GOT3 (cell line): ENCODE measurements around the gene SPINK4.

Experiments
- DNase-seq: peaks from one replicate; lab custom pipeline; 2025; ENCODE audit warnings: mixed read lengths; lab: John Stamatoyannopoulos, UW

Gene SPINK4

GRCh38 chr9:33239921-33240320, at the start of gene SPINK4:
TSS of gene SPINK4 (plus strand) at chr9:33240167. CDS start at chr9:33240209, 42 bp downstream.
- DNase-seq, result no peak

GRCh38 chr9:33192493-33193255, 47.3 kb upstream of the SPINK4 start:
- no peak for DNase-seq

GRCh38 chr9:33193818-33194217, 46.1 kb upstream of the SPINK4 start:
- no peak for DNase-seq

GRCh38 chr9:33196736-33197135, 43.2 kb upstream of the SPINK4 start:
- DNase-seq, result no peak

GRCh38 chr9:33197279-33198152, 42.5 kb upstream of the SPINK4 start:
- no peak for DNase-seq

GRCh38 chr9:33198165-33198564, 41.8 kb upstream of the SPINK4 start:
- DNase-seq, result no peak

- no peak for DNase-seq
Measured at GRCh38 chr9:33202018-33202417, 37.9 kb upstream of the SPINK4 start.

- DNase-seq, result no peak
Measured at GRCh38 chr9:33202552-33203201, 37.3 kb upstream of the SPINK4 start.

- no peak for DNase-seq
Measured at GRCh38 chr9:33209394-33209793, 30.6 kb upstream of the SPINK4 start.

- DNase-seq, result no peak
Measured at GRCh38 chr9:33210006-33210715, 29.8 kb upstream of the SPINK4 start.

GRCh38 chr9:33211695-33212393, 28.1 kb upstream of the SPINK4 start:
- no peak for DNase-seq

GRCh38 chr9:33220681-33221567, 19.0 kb upstream of the SPINK4 start:
- DNase-seq, result no peak

- DNase-seq, result no peak
Measured at GRCh38 chr9:33221568-33221884, 18.4 kb upstream of the SPINK4 start.

- no peak for DNase-seq
Measured at GRCh38 chr9:33222031-33222430, 17.9 kb upstream of the SPINK4 start.

- DNase-seq, result no peak
Measured at GRCh38 chr9:33223696-33224095, 16.3 kb upstream of the SPINK4 start.

- DNase-seq, result no peak
Measured at GRCh38 chr9:33225319-33226147, 14.4 kb upstream of the SPINK4 start.

- DNase-seq, result no peak
Measured at GRCh38 chr9:33227008-33227398, 13.0 kb upstream of the SPINK4 start.

GRCh38 chr9:33227741-33228140, 12.2 kb upstream of the SPINK4 start:
- no peak for DNase-seq

- DNase-seq, result no peak
Measured at GRCh38 chr9:33228606-33229005, 11.4 kb upstream of the SPINK4 start.
